Measurements from ENCODE around the gene GNAI1.

GRCh38 chr7:80150611-80151273 is 16.1 kb downstream of the GNAI1 start:
- TF ChIP-seq CTCF (IDR thresholded peaks at IDR 0.05): no peak
- no peak for TF ChIP-seq POLR2A (IDR thresholded peaks at IDR 0.05)
- TF ChIP-seq POLR2AphosphoS5 (IDR thresholded peaks at IDR 0.05): no peak

Data from prostate gland (tissue), 2 donors.